ENCODE data around the gene SPINK2.

SPINK2 gene, protein sequence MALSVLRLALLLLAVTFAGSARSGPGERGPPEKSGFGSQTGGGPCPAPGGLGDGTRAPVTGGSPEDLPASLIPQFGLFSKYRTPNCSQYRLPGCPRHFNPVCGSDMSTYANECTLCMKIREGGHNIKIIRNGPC
- total RNA-seq, result 0.27 to 0.62 reads per million in 2 donors

DNA sequence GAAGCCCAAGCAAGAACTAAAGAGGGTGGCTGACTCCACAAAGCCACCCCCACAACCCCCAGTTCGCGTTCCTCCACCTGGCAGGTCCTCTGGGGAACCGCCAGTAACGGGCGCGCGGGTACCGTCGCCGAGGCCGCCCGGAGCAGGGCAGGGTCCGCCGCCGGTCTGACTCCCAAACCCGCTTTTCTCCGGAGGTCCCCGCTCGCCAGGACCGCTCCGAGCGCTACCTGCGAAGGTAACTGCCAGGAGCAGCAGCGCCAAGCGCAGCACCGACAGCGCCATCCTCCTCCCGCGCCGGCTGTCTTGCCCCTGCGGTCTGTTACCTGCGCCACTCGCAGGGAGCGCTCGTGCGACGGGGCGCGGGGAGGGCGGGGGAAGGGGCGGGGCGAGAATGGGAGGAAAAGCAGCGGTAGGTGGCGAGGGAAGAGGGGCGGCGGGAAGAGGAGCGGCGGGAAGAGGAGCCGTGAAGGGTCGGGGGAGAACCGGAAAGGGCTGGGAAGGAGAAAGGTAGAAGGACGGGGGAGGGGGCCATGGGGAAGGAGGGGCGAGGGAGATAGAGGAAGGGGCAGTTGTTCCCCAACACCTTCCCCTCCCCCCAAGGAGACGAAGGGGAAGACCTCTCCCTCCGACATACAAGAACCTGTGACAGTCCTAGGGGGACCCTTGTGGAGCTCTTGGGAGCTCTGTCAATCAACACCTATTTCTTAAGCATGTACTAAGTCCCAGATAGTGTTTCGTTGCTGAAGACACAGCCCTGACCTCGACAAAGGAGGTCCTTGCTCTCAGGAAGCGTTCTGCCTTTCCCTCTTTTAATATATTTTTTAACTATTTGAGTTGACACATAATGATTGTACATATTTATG lies at the start of gene SPINK2:
SPINK2 (minus strand) TSS at position 321 of the 863 bp plus-strand sequence; CDS start at position 282, 39 bp downstream.
- DNase-seq, result peak; percentile 44 to 63 (median 53)

GRCh38 chr4:56870946-56871345 lies 49.4 kb upstream of the SPINK2 start:
- no peak for DNase-seq

GRCh38 chr4:56863441-56864139 lies 42.1 kb upstream of the SPINK2 start:
- peak in 1 of 5 experiments; percentile 15 for DNase-seq

DNA sequence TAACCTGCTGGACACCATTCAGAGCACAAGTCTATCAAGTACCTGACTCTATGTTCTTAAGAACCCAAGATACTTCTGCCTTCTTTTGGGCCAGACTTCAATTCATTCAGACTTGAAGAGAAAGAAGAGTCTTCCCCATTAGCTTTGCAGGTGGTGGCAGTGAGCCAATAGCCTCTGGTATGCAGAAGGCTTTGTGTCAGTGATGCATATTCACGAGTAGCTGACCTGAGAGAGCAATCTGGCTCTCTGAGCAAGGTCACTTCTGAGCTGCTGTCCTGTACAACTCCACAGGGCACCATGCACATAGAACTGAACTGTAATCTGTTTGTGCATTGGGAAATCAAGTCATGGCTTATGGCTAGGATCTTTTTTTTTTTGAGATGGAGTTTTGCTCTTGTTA lies 39.9 kb upstream of the SPINK2 start:
- no peak for DNase-seq

- DNase-seq, result peak in 1 of 5 experiments; percentile 38
These were observed 39.3 kb upstream of the SPINK2 start for GRCh38 chr4:56860781-56861180.

DNA sequence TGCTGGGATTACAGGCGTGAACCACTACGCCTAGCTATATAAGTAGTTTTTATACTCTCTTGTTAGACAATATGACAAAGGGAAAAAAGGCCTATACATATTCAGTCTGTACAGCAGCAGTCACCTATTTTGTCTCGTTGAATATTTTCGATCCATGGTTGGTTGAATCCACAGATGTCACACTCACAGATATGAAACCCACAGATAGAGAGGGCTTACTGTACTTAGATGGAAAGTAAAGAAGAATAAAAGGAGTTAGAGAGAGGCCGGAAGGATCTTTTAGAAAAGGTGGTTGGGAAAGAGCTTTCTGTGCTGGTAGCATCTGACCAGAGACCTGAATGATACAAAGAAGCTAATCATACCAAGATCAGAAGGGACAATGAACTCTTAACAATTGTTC lies 38.3 kb upstream of the SPINK2 start:
- DNase-seq, result no peak

- DNase-seq, result no peak
These were observed 36.3 kb upstream of the SPINK2 start for GRCh38 chr4:56857601-56858309.

- DNase-seq, result no peak
These were observed 35.2 kb upstream of the SPINK2 start for GRCh38 chr4:56856656-56857055.

GRCh38 chr4:56850910-56851309 lies 29.4 kb upstream of the SPINK2 start:
- DNase-seq, result no peak

GRCh38 chr4:56844802-56845580 lies 23.5 kb upstream of the SPINK2 start:
- no peak for DNase-seq

GRCh38 chr4:56843421-56843899 lies 22.0 kb upstream of the SPINK2 start:
- no peak for DNase-seq

GRCh38 chr4:56840559-56840958 lies 19.1 kb upstream of the SPINK2 start:
- DNase-seq, result no peak

DNA sequence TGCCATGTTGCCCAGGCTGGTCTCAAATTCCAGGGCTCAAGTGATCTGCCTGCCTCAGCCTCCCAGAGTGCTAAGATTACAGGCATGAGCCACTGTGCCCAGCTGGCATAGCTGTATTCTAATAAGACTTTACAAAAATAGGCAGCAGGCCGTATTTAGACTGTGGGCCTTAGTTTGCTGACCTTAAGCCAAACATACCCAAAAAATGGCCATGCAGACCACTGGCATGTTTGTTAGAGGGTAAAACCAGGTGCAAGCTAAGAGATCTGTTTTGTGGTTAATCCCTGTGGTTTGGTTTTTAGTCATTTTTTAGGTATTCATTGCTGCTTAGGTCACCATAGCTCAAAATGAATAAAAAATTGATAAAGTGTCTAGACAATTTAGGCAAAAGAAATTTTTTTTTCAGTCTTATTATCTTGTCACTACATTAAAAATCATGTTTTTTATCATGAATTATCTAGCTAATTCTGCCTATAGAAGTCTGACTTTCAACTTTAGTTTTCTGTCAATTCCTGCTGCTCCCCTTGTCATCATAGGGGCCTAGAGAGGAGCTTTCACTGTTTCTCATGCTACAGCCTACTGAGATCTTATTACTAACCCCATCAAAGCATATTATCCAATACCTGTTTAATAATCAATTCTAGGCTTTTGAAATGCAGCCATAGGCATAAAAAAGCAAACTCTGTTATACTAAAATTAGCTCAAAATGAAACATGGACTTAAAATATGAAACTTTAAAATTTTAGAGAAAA lies 7.5 kb upstream of the SPINK2 start:
- DNase-seq, result peak in 1 of 5 experiments; percentile 43

GRCh38 chr4:56823933-56824600 lies 2.6 kb upstream of the SPINK2 start:
- DNase-seq, result no peak

GRCh38 chr4:56818797-56819196 lies 2.7 kb downstream of the SPINK2 start:
- DNase-seq, result no peak

DNA sequence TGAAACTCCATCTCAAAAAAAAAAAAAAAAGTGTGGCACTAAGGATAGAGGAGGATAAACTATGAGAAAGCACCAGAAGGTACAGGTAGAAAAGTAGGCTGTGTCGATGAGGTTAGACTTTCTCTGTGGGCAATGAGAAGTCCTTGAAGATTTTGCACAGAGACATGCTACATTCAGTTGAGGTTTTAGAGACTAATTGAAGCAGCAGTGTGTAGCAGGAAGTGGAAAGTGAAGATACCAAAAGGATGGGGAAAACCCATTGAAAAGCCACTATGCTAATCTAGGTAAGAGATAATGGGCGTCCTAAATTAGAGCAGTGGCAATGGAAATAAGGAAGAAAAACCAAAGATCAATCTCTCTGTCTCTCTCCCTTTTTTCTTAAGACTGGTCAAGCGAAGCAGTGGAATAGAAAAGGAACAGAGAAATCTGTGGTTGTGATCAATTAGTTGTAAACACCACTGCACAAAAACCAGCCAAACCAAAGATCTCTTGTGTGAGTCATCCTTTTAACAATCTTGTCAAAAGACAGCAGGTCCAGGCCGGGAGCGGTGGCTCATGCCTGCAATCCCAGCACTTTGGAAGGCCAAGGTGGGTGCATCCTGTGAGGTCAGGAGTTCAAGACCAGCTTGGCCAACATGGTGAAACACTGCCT lies 3.5 kb downstream of the SPINK2 start:
- DNase-seq, result peak in 2 of 5 experiments; percentile 5 to 79

DNA sequence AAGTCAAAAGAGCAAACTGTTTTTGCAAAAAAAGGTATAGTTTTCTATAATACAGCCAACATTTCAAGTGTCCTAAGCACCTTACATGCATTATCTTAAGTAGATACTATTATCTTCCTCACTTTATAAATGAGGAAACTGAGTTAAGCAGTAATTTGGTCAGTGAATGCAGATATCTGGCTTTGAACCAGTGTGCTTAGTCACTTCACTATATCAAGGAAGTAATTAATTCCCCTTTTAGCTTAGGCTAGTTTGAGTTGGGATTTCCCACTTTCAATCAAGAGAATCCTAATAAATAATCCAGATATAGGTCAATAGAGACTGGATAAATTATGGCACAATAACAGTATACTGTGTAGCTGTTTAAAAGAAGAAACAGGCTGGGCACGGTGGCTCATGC lies 14.8 kb downstream of the SPINK2 start:
- no peak for DNase-seq

DNA sequence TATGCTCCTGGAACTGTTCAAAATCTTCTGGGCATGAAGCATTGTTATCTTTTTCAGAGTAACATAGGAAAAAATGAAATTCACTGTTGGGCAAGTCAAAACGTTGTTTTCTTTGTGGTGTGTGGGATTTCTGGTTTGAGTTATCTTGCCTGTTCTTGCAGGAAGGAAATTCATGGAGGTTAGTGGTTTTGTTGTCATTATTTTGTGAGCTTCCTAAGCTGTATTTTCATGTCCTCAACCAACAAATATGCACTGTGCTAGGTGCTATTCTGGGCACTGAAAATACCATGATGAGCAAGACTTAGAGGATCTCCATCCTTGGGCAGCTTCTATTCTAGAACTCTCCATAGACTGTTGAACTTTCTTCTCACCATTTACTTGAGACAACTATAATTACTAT lies 16.9 kb downstream of the SPINK2 start:
- DNase-seq, result peak in 1 of 5 experiments; percentile 58

GRCh38 chr4:56803471-56803870 lies 18.0 kb downstream of the SPINK2 start:
- DNase-seq, result peak in 1 of 5 experiments; percentile 74
